Esophagus muscularis mucosa (tissue), 4 donors: Measurements from ENCODE around the gene HARBI1. TPM values are rescaled to one million over a fixed set of nuclear protein-coding genes. Genes with fewer than 3 reads are reported as not detected.

ENCODE experiments used
- DNase-seq: peaks from one replicate; pipeline ENCODE4 v3.0.0-alpha.2; 2017; ENCODE audit errors: extremely low spot score
- H3K27ac ChIP-seq, 4 donors: fragments of 200-600 bp; sonication (generic); replicated peaks in 1 of 4; 1 replicate in 3 of 4; 2 replicates in 1 of 4; pipeline ENCODE4 v1.5.1; 2016 to 2019; ENCODE audit warnings: mild to moderate bottlenecking in 1 of 4
- H3K27me3 ChIP-seq, 4 donors: fragments of 200-600 bp; sonication (generic); one replicate each; pipeline versions ENCODE4 v1.5.1 to v1.6.0; 2016 to 2019
- H3K36me3 ChIP-seq, 4 donors: fragments of 200-600 bp; sonication (generic); one replicate each; pipeline ENCODE4 v1.5.1; 2016 to 2019
- H3K4me1 ChIP-seq, 4 donors: fragments of 200-600 bp; sonication (generic); one replicate each; pipeline ENCODE4 v1.5.1; 2016 to 2019
- H3K4me3 ChIP-seq, 4 donors: fragments of 200-600 bp; sonication (generic); 1 replicate in 2 of 4; 2 replicates in 2 of 4; pipeline ENCODE4 v1.5.1; 2016 to 2019; ENCODE audit warnings: mild to moderate bottlenecking in 4 of 4, moderate library complexity in 1 of 4
- H3K9me3 ChIP-seq, 4 donors: fragments of 200-600 bp; sonication (generic); 1 replicate in 3 of 4; 2 replicates in 1 of 4; pipeline ENCODE4 v1.5.1; 2016 to 2019
- CTCF ChIP-seq, 3 experiments: fragments of 200-600 bp in 2 of 3; fragments of 450-650 bp in 1 of 3; sonication (generic) in 2 of 3; IDR thresholded peaks; one replicate each; pipeline ENCODE4 v1.5.1; 2017 to 2019; ENCODE audit warnings: antibody characterized with exemption in 3 of 3, mild to moderate bottlenecking in 2 of 3, moderate library complexity in 1 of 3
- EP300 ChIP-seq: sonication (generic); formaldehyde crosslinking; IDR thresholded peaks from one replicate; pipeline ENCODE4 v1.6.1; 2017; ENCODE audit warnings: antibody characterized with exemption
- POLR2A ChIP-seq: fragments of 450-650 bp; IDR thresholded peaks from one replicate; pipeline ENCODE4 v1.6.1; 2017; ENCODE audit warnings: antibody characterized with exemption, moderate library complexity, mild to moderate bottlenecking, low read depth
- POLR2AphosphoS5 ChIP-seq, 2 donors: sonication (generic); formaldehyde crosslinking; IDR thresholded peaks; one replicate each; pipeline ENCODE4 v1.6.1; 2017; ENCODE audit warnings: antibody characterized with exemption in 2 of 2
- WGBS: methylation state at CpG from one replicate; pipeline ENCODE4 v1.1.5; 2018; 5-methylcytosine and 5-hydroxymethylcytosine counted together
- intact Hi-C: fragments of 100-400 bp; cut with DNase I; formaldehyde crosslinking; loops from one replicate; pipeline ENCODE4 v1.15.1; 2023
- total RNA-seq, 4 donors: library from RNA; depleted of rRNA; stranded (reverse); fragments of >200 nt; gene quantifications; one replicate each; pipeline versions ENCODE4 v1.1.0 to v1.2.1, GENCODE V29; 2016

The HARBI1 gene
- total RNA-seq, 4 donors from 2014 or later = 2.5 to 3.3 (median 3.0) TPM

- no peak for DNase-seq
- Histone ChIP-seq H3K36me3 (no peaks in the 10 kb centered on the region), H3K4me1 (peaks cover 0 to 10% (median 0%) of the 10 kb centered on the region in 4 donors), H3K27me3 (no peaks in the 10 kb centered on the region), H3K27ac (no peak overlapping the region), H3K9me3 (no peaks in the 10 kb centered on the region), H3K4me3 (no peak overlapping the region)
- 95% methylated on average over 5 of the region's 5 CpGs for WGBS
- TF ChIP-seq EP300 (no peak), POLR2AphosphoS5 (IDR thresholded peaks at IDR 0.05) (no peak), CTCF (IDR thresholded peaks at IDR 0.05) (no peak), POLR2A (no peak)
- intact Hi-C loops = no loop called here
Observed at GRCh38 chr11:46582588-46582987, 34.4 kb downstream of the HARBI1 start.

GRCh38 chr11:46577058-46577457 lies 40.0 kb downstream of the HARBI1 start:
- intact Hi-C loops = no loop called here
- TF ChIP-seq EP300 (no peak), POLR2A (no peak), POLR2AphosphoS5 (IDR thresholded peaks at IDR 0.05) (no peak), CTCF (IDR thresholded peaks at IDR 0.05) (no peak)
- DNase-seq = no peak
- WGBS = 97% methylated on average over 1 of the region's 1 CpG
- Histone ChIP-seq H3K27ac (no peak overlapping the region), H3K36me3 (peaks cover 0 to 2% (median 0%) of the 10 kb centered on the region in 4 donors), H3K9me3 (no peaks in the 10 kb centered on the region), H3K27me3 (no peaks in the 10 kb centered on the region), H3K4me3 (no peak overlapping the region), H3K4me1 (peaks cover 5 to 27% (median 7%) of the 10 kb centered on the region in 4 donors)

GRCh38 chr11:46574656-46575055 lies 42.4 kb downstream of the HARBI1 start:
- no peaks in the 10 kb centered on the region for H3K9me3 ChIP-seq
- no peak for DNase-seq

GRCh38 chr11:46570790-46571398 lies 46.1 kb downstream of the HARBI1 start:
- no peaks in the 10 kb centered on the region for H3K27me3 ChIP-seq
- peaks cover 10 to 28% (median 21%) of the 10 kb centered on the region in 4 donors for H3K4me1 ChIP-seq
- no peak for DNase-seq
- TF ChIP-seq POLR2AphosphoS5 (IDR thresholded peaks at IDR 0.05) (no peak), CTCF (IDR thresholded peaks at IDR 0.05) (no peak), EP300 (no peak), POLR2A (no peak)
- no peak overlapping the region for H3K27ac ChIP-seq
- WGBS = 53% methylated on average over 2 of the region's 2 CpGs
- peaks cover 0 to 2% (median 0%) of the 10 kb centered on the region in 4 donors for H3K36me3 ChIP-seq
- H3K9me3 ChIP-seq = no peaks in the 10 kb centered on the region
- intact Hi-C loops = no loop called here
- no peak overlapping the region for H3K4me3 ChIP-seq

More at GRCh38 chr11:46574656-46575055, 42.4 kb downstream of the HARBI1 start:
- TF ChIP-seq POLR2AphosphoS5 (IDR thresholded peaks at IDR 0.05) (no peak), POLR2A (no peak), EP300 (no peak), CTCF (IDR thresholded peaks at IDR 0.05) (no peak)
- peaks cover 0 to 2% (median 0%) of the 10 kb centered on the region in 4 donors for H3K36me3 ChIP-seq
- H3K4me1 ChIP-seq = peaks cover 10 to 36% (median 21%) of the 10 kb centered on the region in 4 donors
- intact Hi-C loops = no loop called here
- whole genome bisulfite sequencing = 24% methylated on average over 1 of the region's 1 CpG
- no peaks in the 10 kb centered on the region for H3K27me3 ChIP-seq
- H3K4me3 ChIP-seq = no peak overlapping the region
- H3K27ac ChIP-seq = no peak overlapping the region
